Ovary (tissue), 3 donors: ENCODE data around the gene TGIF2.

Experiments
- EP300 ChIP-seq: sonication (generic); formaldehyde crosslinking; IDR thresholded peaks from one replicate; pipeline ENCODE4 v1.6.1; 2017; ENCODE audit warnings: antibody characterized with exemption
- POLR2A ChIP-seq: fragments of 450-650 bp; IDR thresholded peaks from one replicate; pipeline ENCODE4 v1.6.1; 2017; ENCODE audit warnings: antibody characterized with exemption, mild to moderate bottlenecking, moderate library complexity
- TF ChIP-seq, protein P1 (sequence below), 3 donors: fragments of 450-650 bp in 2 of 3; fragments of 200-600 bp in 1 of 3; IDR thresholded peaks; one replicate each; pipeline versions ENCODE4 v1.5.1 to v1.8.0; 2016 to 2022; ENCODE audit warnings: antibody characterized with exemption in 3 of 3, mild to moderate bottlenecking in 1 of 3
- donor health status: DM: no; HTN: no; CAD: no.

DNA sequence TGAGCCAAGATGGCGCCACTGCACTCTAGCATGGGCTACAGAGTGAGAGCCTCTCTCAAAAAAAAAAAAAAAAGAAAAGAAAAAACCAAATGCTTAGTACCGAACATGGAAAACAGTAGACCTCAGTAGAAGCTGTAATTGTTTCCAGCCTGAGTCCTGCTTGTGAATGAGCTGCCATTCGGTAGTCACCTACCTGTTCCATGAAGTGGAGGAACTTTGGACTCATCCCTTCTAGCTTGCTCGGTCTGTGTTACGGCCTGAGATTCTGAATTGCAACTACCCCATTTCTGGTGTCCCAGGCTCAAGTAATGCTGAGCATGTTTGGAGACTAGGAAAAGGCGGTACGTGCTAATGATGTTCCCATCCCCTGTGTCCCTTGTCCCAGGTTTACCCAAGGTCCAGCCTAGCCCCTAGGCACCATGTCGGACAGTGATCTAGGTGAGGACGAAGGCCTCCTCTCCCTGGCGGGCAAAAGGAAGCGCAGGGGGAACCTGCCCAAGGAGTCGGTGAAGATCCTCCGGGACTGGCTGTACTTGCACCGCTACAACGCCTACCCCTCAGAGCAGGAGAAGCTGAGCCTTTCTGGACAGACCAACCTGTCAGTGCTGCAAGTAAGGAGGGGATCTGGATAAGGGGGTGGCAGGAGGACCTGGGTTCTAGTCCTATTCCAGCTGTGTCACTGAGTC, 5.1 kb downstream of the TGIF2 start:
- TF ChIP-seq EP300, result no peak
- TF ChIP-seq, protein P1, sequence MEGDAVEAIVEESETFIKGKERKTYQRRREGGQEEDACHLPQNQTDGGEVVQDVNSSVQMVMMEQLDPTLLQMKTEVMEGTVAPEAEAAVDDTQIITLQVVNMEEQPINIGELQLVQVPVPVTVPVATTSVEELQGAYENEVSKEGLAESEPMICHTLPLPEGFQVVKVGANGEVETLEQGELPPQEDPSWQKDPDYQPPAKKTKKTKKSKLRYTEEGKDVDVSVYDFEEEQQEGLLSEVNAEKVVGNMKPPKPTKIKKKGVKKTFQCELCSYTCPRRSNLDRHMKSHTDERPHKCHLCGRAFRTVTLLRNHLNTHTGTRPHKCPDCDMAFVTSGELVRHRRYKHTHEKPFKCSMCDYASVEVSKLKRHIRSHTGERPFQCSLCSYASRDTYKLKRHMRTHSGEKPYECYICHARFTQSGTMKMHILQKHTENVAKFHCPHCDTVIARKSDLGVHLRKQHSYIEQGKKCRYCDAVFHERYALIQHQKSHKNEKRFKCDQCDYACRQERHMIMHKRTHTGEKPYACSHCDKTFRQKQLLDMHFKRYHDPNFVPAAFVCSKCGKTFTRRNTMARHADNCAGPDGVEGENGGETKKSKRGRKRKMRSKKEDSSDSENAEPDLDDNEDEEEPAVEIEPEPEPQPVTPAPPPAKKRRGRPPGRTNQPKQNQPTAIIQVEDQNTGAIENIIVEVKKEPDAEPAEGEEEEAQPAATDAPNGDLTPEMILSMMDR (IDR thresholded peaks at IDR 0.05), result no peak
- TF ChIP-seq POLR2A, result no peak
